Activated CD4-positive, alpha-beta memory T cell treated with anti-CD3 and anti-CD28 coated beads for 36 hours (primary cell): ENCODE measurements around the gene DYNC1I1. TPM values are rescaled to one million over a fixed set of nuclear protein-coding genes. Genes with fewer than 3 reads are reported as not detected.

Experiments used
- CTCF ChIA-PET: fragments of 350-600 bp; sonication (Branson Sonifier 250); formaldehyde crosslinking; loops from one replicate; lab custom pipeline; 2021; ENCODE audit warnings: antibody characterized with exemption, inconsistent platforms; lab: Charles Lee
- POLR2A ChIA-PET: fragments of 350-600 bp; sonication (Branson Sonifier 250); formaldehyde crosslinking; loops from one replicate; lab custom pipeline; 2021; ENCODE audit warnings: antibody characterized with exemption; lab: Charles Lee
- DNase-seq: peaks from one replicate; pipeline ENCODE4 v3.0.0-alpha.2; 2020
- H3K27ac Mint-ChIP-seq: one replicate; pipeline ENCODE4 v1.8.0; 2021; ENCODE audit warnings: mixed read lengths
- H3K27me3 Mint-ChIP-seq: one replicate; pipeline ENCODE4 v1.8.0; 2021; ENCODE audit warnings: mixed read lengths
- H3K36me3 Mint-ChIP-seq: one replicate; pipeline ENCODE4 v1.8.0; 2021; ENCODE audit warnings: mixed read lengths
- H3K4me1 Mint-ChIP-seq: one replicate; pipeline ENCODE4 v1.8.0; 2021; ENCODE audit warnings: low read depth, mixed read lengths
- H3K4me3 Mint-ChIP-seq: one replicate; pipeline ENCODE4 v1.8.0; 2021; ENCODE audit warnings: mild to moderate bottlenecking, mixed read lengths
- H3K9me3 Mint-ChIP-seq: one replicate; pipeline ENCODE4 v1.8.0; 2021; ENCODE audit warnings: mixed read lengths
- intact Hi-C: fragments of 100-400 bp; cut with micrococcal nuclease; formaldehyde crosslinking; loops from one replicate; pipeline ENCODE4 v1.15.1; 2023
- total RNA-seq, 2 experiments: library from RNA; stranded (reverse); gene quantifications; one replicate each; pipeline ENCODE4 v1.2.3, GENCODE V29; 2021

Gene DYNC1I1
- total RNA-seq, 2 experiments from 2014 or later, result not detected

GRCh38 chr7:95904099-95904498 is 131.7 kb downstream of the DYNC1I1 start:
- Mint-ChIP-seq H3K27ac (no peak overlapping the region), H3K4me1 (no peaks in the 10 kb centered on the region), H3K36me3 (no peaks in the 10 kb centered on the region), H3K9me3 (no peaks in the 10 kb centered on the region), H3K4me3 (no peak overlapping the region), H3K27me3 (peaks cover 7% of the 10 kb centered on the region)
- POLR2A ChIA-PET, result no interaction called here
- DNase-seq, result no peak
- intact Hi-C loops, result no loop called here
- CTCF ChIA-PET, result interaction anchor here (4.3 kb wide), 1 partner anchor 11 kb away, joined by 21 read pairs; no protein-coding TSS in a partner anchor

DNA sequence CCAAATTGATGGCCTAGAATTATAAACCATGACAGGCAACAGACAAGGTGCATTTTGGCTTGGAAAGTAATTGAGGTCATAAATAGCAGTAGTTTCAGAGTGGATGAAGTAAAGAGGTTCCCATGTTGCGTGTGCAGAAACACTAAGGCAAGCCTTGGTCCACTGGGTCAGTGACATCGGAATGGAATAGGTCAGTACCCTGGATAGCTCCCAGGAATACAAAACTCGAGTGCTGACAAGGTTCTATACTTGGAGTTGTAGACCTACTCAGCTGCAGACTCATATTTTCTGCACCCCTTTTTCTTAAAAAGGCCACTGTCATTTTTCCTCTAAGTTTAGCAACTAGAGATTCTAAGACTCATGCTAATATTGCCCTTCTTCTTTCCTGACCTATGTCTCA is 132.8 kb downstream of the DYNC1I1 start:
- CTCF ChIA-PET, result interaction anchor here (4.3 kb wide), 1 partner anchor 10 kb away, joined by 21 read pairs; no protein-coding TSS in a partner anchor

DNA sequence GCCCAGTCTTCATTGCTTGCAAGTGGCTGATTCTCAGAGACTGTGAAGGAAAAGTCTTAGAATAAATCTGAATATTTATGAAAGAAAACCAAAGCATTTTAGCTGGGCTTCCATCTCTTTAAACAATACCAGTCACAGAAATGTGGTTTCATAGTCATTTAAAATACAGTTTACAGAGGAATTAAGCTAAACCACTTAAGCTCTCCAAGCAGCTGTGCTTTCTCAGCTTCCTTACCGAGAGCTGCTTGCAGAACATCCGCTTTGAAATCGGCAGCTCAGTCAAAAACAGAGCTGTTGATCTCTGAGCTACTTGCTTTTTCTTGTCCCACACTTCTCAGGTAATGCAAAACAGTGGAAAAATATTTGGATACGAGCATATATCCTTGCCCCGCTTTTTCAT is 134.5 kb downstream of the DYNC1I1 start:
- H3K9me3 Mint-ChIP-seq, result no peaks in the 10 kb centered on the region
- no peak for DNase-seq
- POLR2A ChIA-PET, result no interaction called here
- CTCF ChIA-PET, result interaction anchor here (4.3 kb wide), 1 partner anchor 9 kb away, joined by 21 read pairs; no protein-coding TSS in a partner anchor
- intact Hi-C loops, result no loop called here
- H3K27ac Mint-ChIP-seq, result no peak overlapping the region
- peaks cover 11% of the 10 kb centered on the region for H3K27me3 Mint-ChIP-seq
- H3K4me3 Mint-ChIP-seq, result no peak overlapping the region
- no peaks in the 10 kb centered on the region for H3K4me1 Mint-ChIP-seq
- no peaks in the 10 kb centered on the region for H3K36me3 Mint-ChIP-seq

More for the DNA sequence above, 132.8 kb downstream of the DYNC1I1 start:
- H3K27ac Mint-ChIP-seq, result no peak overlapping the region
- no peak for DNase-seq
- H3K4me3 Mint-ChIP-seq, result no peak overlapping the region
- H3K36me3 Mint-ChIP-seq, result no peaks in the 10 kb centered on the region
- intact Hi-C loops, result no loop called here
- H3K27me3 Mint-ChIP-seq, result peaks cover 7% of the 10 kb centered on the region
- H3K4me1 Mint-ChIP-seq, result no peaks in the 10 kb centered on the region
- H3K9me3 Mint-ChIP-seq, result no peaks in the 10 kb centered on the region
- POLR2A ChIA-PET, result no interaction called here

DNA sequence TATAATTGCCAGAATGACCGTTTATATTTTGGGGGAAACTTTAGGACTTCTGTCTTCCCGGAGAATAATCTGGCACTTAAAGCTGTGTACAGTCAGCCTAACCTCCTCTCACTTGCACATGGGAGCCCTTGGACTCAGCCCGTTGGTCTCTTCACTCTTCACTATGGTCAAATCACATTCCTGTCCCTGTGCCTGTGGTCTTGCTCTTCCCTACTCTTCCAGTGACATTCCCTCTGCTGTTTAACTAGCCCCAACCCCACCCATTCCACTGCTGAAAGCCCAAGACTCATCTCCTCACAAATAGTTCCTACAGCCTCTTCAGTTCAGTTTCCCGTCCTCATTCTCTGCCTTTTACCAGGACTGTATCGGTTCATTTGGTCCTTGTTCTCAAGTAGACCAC is 135.0 kb downstream of the DYNC1I1 start:
- no peaks in the 10 kb centered on the region for H3K9me3 Mint-ChIP-seq
- CTCF ChIA-PET, result interaction anchor here (4.3 kb wide), 1 partner anchor 8 kb away, joined by 21 read pairs; no protein-coding TSS in a partner anchor

GRCh38 chr7:95908499-95908898 is 136.1 kb downstream of the DYNC1I1 start:
- DNase-seq, result no peak
- H3K9me3 Mint-ChIP-seq, result no peaks in the 10 kb centered on the region
- no peak overlapping the region for H3K27ac Mint-ChIP-seq
- CTCF ChIA-PET, result interaction anchor here (4.3 kb wide), 1 partner anchor 7 kb away, joined by 21 read pairs; no protein-coding TSS in a partner anchor
- no peaks in the 10 kb centered on the region for H3K36me3 Mint-ChIP-seq
- peaks cover 12% of the 10 kb centered on the region for H3K27me3 Mint-ChIP-seq
- POLR2A ChIA-PET, result no interaction called here
- H3K4me1 Mint-ChIP-seq, result no peaks in the 10 kb centered on the region
- intact Hi-C loops, result no loop called here
- H3K4me3 Mint-ChIP-seq, result no peak overlapping the region

More for the DNA sequence above, 135.0 kb downstream of the DYNC1I1 start:
- Mint-ChIP-seq H3K27me3 (peaks cover 11% of the 10 kb centered on the region), H3K36me3 (no peaks in the 10 kb centered on the region), H3K4me1 (no peaks in the 10 kb centered on the region), H3K4me3 (no peak overlapping the region), H3K27ac (no peak overlapping the region)
- intact Hi-C loops, result no loop called here
- no peak for DNase-seq
- POLR2A ChIA-PET, result no interaction called here

GRCh38 chr7:95910341-95910740 is 138.0 kb downstream of the DYNC1I1 start:
- intact Hi-C loops, result no loop called here
- no peaks in the 10 kb centered on the region for H3K4me1 Mint-ChIP-seq
- no peaks in the 10 kb centered on the region for H3K9me3 Mint-ChIP-seq
- ChIA-PET POLR2A (no interaction called here), CTCF (no interaction called here)
- peaks cover 19% of the 10 kb centered on the region for H3K27me3 Mint-ChIP-seq
- DNase-seq, result no peak
- H3K36me3 Mint-ChIP-seq, result no peaks in the 10 kb centered on the region
- H3K4me3 Mint-ChIP-seq, result no peak overlapping the region
- no peak overlapping the region for H3K27ac Mint-ChIP-seq

GRCh38 chr7:95915731-95916130 is 143.4 kb downstream of the DYNC1I1 start:
- Mint-ChIP-seq H3K27ac (no peak overlapping the region), H3K4me3 (no peak overlapping the region), H3K36me3 (no peaks in the 10 kb centered on the region), H3K9me3 (no peaks in the 10 kb centered on the region), H3K4me1 (no peaks in the 10 kb centered on the region), H3K27me3 (peaks cover 23% of the 10 kb centered on the region)
- ChIA-PET CTCF (interaction anchor here (0.8 to 6.3 kb wide), 11 partner anchors 9 to 1149 kb away, joined by 3 to 43 read pairs (median 5); no protein-coding TSS in a partner anchor), POLR2A (no interaction called here)
- intact Hi-C loops, result loop anchor here (1.0 to 5.0 kb wide), 4 partner anchors 162 to 1919 kb away; no protein-coding TSS in a partner anchor
- DNase-seq, result no peak

GRCh38 chr7:95916573-95917297 is 144.4 kb downstream of the DYNC1I1 start:
- intact Hi-C loops, result loop anchor here (1.0 to 5.0 kb wide), 4 partner anchors 161 to 1918 kb away; no protein-coding TSS in a partner anchor
- ChIA-PET CTCF (interaction anchor here (0.7 to 6.3 kb wide), 14 partner anchors 9 to 1919 kb away, joined by 3 to 43 read pairs (median 4); partner anchors contain the start of gene DLX5), POLR2A (no interaction called here)
- Mint-ChIP-seq H3K36me3 (no peaks in the 10 kb centered on the region), H3K4me1 (peaks cover 2% of the 10 kb centered on the region), H3K9me3 (no peaks in the 10 kb centered on the region), H3K4me3 (no peak overlapping the region), H3K27me3 (peaks cover 18% of the 10 kb centered on the region), H3K27ac (no peak overlapping the region)
- peak; percentile 82 for DNase-seq

DNA sequence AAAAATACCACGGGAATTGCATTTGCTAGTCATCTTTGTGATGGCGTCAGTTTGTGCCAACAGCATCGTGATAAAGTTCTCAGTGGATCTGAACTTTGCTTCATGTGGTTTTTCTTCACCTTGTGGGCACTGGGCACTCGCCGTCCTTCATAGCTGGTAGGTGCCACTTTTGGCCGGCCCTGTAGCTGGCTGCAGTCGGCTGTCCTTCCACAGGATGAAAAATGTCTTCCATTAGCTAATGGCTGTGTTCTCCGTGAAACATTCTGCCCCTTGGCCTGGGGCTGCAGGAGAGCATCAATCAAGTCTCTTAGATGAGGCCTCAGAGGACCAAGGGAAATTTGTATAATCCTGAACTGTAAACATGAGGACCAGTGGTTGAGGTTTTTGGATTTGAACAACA is 145.3 kb downstream of the DYNC1I1 start:
- intact Hi-C loops, result loop anchor here (2.0 to 5.0 kb wide), 3 partner anchors 160 to 1917 kb away; no protein-coding TSS in a partner anchor
- no peak for DNase-seq
- no peaks in the 10 kb centered on the region for H3K9me3 Mint-ChIP-seq
- ChIA-PET CTCF (interaction anchor here (1.0 to 6.3 kb wide), 7 partner anchors 11 to 1918 kb away, joined by 3 to 43 read pairs (median 6); partner anchors contain the start of gene DLX5), POLR2A (no interaction called here)
- H3K36me3 Mint-ChIP-seq, result no peaks in the 10 kb centered on the region
- no peak overlapping the region for H3K4me3 Mint-ChIP-seq
- peaks cover 2% of the 10 kb centered on the region for H3K4me1 Mint-ChIP-seq
- H3K27ac Mint-ChIP-seq, result no peak overlapping the region
- peaks cover 18% of the 10 kb centered on the region for H3K27me3 Mint-ChIP-seq

DNA sequence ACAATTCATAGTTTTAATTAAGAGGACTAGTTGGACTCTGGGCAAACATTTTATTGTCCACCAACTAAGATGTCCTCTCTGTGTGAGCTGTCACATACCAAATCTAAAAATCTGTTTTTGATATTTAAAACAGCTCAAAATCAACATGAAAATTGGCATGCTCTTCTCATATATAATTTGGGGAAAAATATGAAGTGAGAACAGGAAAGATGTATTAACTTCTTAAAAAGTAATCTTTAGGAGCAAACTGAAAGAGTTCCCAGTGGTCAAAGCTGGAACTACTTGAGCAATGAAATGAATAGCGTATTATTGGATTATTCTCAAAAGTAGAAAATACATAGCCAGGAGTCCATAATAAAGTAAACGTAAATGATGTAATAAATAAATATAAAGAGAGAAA is 147.2 kb downstream of the DYNC1I1 start:
- POLR2A ChIA-PET, result no interaction called here
- CTCF ChIA-PET, result interaction anchor here (1.2 to 6.3 kb wide), 2 partner anchors 1107 to 1146 kb away, joined by 3 to 43 read pairs; no protein-coding TSS in a partner anchor
- Mint-ChIP-seq H3K27me3 (peaks cover 20% of the 10 kb centered on the region), H3K4me1 (peaks cover 2% of the 10 kb centered on the region), H3K4me3 (no peak overlapping the region), H3K27ac (no peak overlapping the region), H3K9me3 (no peaks in the 10 kb centered on the region), H3K36me3 (no peaks in the 10 kb centered on the region)
- intact Hi-C loops, result loop anchor here (5.0 kb wide), 1 partner anchor 158 kb away; no protein-coding TSS in a partner anchor
- DNase-seq, result no peak

GRCh38 chr7:95921543-95921942 is 149.2 kb downstream of the DYNC1I1 start:
- Mint-ChIP-seq H3K27ac (no peak overlapping the region), H3K9me3 (no peaks in the 10 kb centered on the region), H3K36me3 (no peaks in the 10 kb centered on the region), H3K4me3 (no peak overlapping the region), H3K4me1 (peaks cover 2% of the 10 kb centered on the region), H3K27me3 (peaks cover 15% of the 10 kb centered on the region)
- ChIA-PET CTCF (interaction anchor here (0.5 to 1.6 kb wide), 2 partner anchors 1106 to 1913 kb away, joined by 3 read pairs; no protein-coding TSS in a partner anchor), POLR2A (no interaction called here)
- DNase-seq, result no peak
- intact Hi-C loops, result no loop called here

DNA sequence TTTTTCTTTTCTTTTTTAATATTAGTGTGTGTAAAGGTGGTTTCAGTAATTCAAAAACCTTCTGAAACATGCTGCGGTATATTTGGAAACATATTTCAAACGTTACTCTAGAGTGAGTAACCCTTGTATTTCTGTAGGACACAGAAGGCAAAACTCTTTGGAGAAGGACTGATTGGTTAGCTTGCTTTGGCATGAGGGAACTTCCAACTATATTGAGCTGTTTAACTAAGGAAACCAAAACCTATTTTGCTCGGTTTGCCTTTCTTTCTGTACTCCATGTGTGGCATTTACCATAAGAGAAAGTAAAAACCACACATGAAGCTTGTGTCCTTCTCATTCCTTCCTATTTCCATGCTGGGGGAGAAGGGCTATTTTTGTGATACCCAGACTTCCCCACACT is 149.8 kb downstream of the DYNC1I1 start:
- peaks cover 2% of the 10 kb centered on the region for H3K4me1 Mint-ChIP-seq
- H3K4me3 Mint-ChIP-seq, result no peak overlapping the region
- POLR2A ChIA-PET, result no interaction called here
- H3K36me3 Mint-ChIP-seq, result no peaks in the 10 kb centered on the region
- peaks cover 15% of the 10 kb centered on the region for H3K27me3 Mint-ChIP-seq
- CTCF ChIA-PET, result interaction anchor here (1.6 kb wide), 1 partner anchor 1105 kb away, joined by 3 read pairs; no protein-coding TSS in a partner anchor
- intact Hi-C loops, result no loop called here
- H3K27ac Mint-ChIP-seq, result no peak overlapping the region
- DNase-seq, result no peak
- H3K9me3 Mint-ChIP-seq, result no peaks in the 10 kb centered on the region
